Measurements from ENCODE around the gene TBXAS1.

TBXAS1 gene

DNA sequence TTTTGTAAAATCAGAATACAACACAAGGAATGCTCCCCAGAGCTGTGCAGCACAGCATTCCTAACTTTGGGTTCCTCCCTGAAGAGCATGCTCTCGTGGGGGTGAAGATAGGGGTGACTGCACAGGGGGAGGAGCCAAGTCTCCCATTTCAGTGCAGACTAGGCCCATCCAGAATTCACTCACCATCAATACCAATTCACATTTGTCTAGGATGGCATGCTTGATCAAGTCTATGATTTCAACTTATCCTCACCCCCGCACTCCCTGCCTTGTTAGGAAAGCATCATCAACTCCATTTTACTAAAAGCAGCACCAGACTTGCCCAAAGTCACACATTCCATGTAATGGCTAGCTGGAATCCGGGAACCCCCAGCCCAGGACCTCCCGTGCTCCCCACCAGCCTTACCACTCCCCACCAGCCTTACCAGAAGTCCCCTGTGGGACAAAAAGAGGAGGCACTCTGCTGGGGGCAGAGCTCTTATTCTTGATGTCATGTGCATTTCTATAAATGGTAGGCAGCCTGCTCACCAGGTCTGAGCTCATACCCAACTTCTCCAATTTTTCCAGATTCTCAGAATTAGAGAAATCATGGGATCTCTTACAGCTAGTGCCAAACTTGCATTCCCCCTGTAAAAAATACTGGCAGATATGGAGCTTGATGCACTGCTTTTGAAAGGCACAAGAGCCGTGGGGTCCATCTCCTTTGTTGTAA is 227.5 kb downstream of the TBXAS1 start:
- DNase-seq = no peak

DNA sequence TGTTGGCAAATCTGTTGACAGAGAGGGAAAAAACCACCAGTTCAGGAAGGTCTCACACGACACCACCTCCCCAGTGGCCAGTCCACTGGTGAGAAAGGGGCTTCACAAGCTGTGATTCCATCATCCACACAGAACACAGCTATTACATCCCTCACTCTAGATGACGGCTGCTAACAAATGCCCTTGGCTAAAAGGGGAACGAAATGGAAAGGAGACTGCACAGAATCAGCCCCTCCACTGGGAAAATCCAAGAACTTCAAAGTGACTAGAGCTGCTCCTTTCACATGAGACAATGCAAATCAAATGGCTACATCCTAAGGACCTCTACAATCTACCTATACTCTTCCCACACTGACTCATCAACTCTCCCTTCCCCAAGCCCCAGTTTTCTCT is 228.1 kb downstream of the TBXAS1 start:
- no peak for DNase-seq

DNA sequence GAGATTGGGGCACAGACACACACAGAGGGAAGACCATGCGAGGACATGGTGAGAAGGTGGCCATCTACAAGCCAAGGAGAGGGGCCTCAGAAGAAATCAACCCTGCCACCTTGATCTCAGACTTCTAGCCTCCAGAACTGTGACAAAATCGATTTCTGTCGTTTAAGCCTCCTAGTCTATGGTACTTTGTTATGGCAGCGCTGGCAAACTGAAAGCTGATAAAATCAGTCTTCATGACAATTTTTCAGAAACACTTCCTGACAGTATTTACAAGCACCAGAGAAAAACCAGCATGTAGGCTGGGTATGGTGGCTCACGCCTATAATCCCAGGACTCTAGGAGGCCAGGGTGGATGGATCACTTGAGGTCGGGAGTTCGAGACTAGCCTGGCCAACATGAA is 229.5 kb downstream of the TBXAS1 start:
- no peak for DNase-seq

GRCh38 chr7:140059273-140060242 is 230.5 kb downstream of the TBXAS1 start:
- no peak for DNase-seq

GRCh38 chr7:140060243-140060630 is 231.2 kb downstream of the TBXAS1 start:
- DNase-seq = no peak

DNA sequence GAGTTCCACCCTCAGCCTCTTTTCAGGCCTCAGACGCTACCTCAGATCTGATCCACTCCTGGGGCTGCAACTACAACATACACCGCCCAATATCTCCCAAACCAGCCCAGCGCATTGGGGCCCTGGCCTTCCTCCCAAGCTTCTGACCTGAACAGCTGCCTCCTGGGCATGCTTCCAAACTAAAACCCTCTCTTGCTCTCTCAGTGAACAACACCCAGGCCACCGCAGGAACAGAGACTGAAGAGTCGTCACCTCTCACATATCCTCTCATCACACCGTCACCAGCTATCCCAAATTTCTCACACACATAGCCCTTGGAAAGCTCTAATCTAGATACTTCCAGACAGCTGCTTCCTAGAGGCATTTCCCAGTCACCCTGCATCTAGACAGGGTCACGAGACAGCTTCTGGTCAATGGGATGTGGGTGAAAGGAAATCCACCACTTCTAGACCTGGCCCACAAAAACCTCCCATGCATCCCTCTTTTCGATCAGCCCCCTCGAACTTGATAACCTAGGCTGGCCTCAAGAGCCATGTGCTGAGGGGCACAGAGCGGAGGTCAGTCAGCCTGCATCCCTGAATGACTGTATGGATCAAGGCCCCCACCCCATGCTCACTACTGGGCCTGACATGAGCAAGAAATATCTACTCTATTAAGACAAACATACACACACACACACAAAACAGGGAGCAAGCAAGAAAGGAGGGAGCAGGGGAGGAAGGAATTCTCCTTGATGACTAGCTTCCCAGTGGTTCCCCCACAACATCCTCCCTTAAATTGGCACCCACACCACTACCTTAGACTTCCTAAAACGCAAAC is 231.9 kb downstream of the TBXAS1 start:
- DNase-seq = no peak

DNA sequence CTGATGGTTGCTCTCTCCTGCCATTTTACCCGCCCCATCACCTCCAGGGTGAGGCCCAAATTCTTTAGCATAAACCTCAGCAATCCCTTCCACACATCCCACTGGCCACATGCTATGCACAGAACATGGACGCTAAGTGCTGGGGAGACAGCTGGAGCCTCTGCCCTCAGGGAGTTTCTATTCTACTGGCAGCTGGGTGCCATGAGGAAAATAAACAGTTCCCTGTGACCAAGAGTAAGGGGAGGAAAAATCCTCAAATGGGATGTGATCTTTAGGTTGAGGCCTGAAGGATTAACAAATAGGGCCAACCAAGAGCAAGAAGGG is 232.5 kb downstream of the TBXAS1 start:
- no peak for DNase-seq

DNA sequence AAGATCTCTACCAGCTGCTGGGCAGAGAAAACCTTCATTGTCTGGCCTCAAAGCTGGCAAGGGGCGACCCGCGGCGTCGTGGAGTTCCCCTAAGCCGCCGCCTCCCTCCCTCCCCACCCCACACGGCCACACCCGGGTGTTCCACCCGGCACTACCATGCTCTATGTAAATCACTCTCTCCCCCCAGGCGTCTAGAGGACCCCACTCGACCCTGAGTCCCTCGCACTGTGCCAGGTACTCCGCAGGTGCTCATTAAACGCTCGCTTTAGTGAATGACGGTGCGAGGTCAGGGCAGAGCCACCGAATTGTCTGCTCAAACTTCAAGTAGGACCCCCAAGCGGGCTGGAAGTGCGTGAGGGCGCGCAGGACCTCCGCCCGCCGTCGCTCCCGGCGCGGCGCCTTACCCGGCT is 233.1 kb downstream of the TBXAS1 start:
- DNase-seq = no peak

GRCh38 chr7:140062528-140063299 is 233.7 kb downstream of the TBXAS1 start, which contains the start of gene PARP12:
Gene PARP12, minus strand, starts transcription at chr7:140062951. Its CDS starts 104 bp downstream, at chr7:140062847.
- DNase-seq = no peak

- no peak for DNase-seq
Measured at GRCh38 chr7:140067052-140067451, 238.0 kb downstream of the TBXAS1 start.

DNA sequence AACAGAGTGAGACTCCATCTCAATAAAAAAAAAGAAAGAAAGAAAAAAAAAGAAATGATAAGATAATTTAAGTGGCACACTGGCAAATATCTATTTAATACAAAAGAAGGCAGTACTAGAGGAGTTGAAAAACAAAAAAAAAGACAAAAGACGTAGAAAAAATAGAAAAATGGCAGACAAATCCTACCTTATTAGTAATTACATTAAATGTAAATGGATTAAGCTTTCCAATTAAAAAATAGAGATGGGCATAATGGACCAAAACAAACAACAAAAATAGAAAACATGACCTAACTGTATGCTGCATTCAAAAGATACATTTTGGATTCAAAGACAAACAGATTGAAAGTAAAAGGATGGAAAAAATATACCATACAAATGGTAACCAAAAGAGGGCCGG is 239.0 kb downstream of the TBXAS1 start:
- DNase-seq = no peak

DNA sequence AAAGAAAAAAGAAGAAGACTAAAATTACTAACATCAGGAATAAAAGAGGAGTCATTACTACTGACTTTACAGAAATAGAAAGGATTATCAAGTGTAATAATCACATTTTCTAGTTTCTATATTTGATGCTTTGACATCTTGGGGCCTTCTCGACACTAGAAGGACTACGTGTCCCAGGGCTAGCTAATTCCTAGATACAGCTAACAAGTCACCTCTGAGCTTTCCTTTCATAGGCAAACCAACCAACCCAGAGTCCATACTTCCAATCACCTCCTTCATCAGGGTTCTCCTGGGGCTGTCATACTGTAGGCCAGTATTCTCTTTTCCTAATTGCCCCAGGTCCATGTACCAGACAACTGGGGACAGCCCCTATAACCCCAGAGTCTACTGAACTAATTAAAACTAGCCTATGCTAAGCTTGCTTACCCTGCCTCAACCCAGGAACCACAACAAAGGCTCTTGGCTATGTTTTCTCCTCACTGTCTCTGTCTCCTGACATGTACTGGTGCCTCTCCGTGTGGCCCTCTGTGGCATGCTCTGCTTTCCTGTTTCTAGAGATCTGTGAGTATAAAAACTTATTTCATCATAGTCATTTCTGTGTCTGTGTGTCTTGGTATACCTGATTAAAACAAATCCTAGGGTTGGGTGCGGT is 240.4 kb downstream of the TBXAS1 start:
- no peak for DNase-seq

Measured in KG1 (cell line).